ENCODE results near the gene SHE. TPM values are rescaled to one million over a fixed set of nuclear protein-coding genes. Genes with fewer than 3 reads are reported as not detected.

Gene SHE
- total RNA-seq, 1 experiment from 2014 or later = 0.79 TPM

DNA sequence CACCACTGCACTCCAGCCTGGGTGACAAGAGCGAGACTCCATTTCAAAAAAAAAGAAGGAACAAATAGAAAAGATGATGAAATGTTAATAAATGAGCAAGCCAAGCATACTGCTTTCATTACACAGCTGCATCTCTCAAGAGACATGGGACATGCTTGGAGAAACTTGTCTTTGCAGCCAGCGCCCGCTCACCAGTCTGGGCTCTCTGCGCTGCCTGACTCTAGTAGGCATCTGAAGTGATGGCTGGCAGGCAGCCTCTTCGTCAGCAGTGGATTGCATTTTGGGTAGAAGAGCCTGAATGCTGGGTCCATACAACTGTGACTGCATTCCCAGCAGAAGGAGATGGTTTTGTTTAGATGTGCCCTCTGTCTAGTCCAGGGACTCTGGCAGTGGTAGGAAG, 49.1 kb downstream of the SHE start (continued):
- TF ChIP-seq ZNF423 (CRISPR knock-in tag; IDR thresholded peaks at IDR 0.05) (no peak), MAX (CRISPR knock-in tag; IDR thresholded peaks at IDR 0.05) (no peak), USF2 (CRISPR knock-in tag; IDR thresholded peaks at IDR 0.05) (no peak), ZNF219 (CRISPR knock-in tag; IDR thresholded peaks at IDR 0.05; ENCODE audit: borderline replicate concordance) (no peak), MXD4 (CRISPR knock-in tag; IDR thresholded peaks at IDR 0.05; ENCODE audit: borderline replicate concordance) (no peak), RORB (CRISPR knock-in tag; IDR thresholded peaks at IDR 0.05) (no peak), PRRX2 (CRISPR knock-in tag; IDR thresholded peaks at IDR 0.05) (no peak), ZNF396 (CRISPR knock-in tag; IDR thresholded peaks at IDR 0.05; ENCODE audit: borderline replicate concordance) (no peak)
- TF ChIP-seq, protein P1, sequence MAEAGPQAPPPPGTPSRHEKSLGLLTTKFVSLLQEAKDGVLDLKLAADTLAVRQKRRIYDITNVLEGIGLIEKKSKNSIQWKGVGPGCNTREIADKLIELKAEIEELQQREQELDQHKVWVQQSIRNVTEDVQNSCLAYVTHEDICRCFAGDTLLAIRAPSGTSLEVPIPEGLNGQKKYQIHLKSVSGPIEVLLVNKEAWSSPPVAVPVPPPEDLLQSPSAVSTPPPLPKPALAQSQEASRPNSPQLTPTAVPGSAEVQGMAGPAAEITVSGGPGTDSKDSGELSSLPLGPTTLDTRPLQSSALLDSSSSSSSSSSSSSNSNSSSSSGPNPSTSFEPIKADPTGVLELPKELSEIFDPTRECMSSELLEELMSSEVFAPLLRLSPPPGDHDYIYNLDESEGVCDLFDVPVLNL (CRISPR knock-in tag; IDR thresholded peaks at IDR 0.05; ENCODE audit: borderline replicate concordance, low read depth) = no peak
- TF ChIP-seq, protein P2, sequence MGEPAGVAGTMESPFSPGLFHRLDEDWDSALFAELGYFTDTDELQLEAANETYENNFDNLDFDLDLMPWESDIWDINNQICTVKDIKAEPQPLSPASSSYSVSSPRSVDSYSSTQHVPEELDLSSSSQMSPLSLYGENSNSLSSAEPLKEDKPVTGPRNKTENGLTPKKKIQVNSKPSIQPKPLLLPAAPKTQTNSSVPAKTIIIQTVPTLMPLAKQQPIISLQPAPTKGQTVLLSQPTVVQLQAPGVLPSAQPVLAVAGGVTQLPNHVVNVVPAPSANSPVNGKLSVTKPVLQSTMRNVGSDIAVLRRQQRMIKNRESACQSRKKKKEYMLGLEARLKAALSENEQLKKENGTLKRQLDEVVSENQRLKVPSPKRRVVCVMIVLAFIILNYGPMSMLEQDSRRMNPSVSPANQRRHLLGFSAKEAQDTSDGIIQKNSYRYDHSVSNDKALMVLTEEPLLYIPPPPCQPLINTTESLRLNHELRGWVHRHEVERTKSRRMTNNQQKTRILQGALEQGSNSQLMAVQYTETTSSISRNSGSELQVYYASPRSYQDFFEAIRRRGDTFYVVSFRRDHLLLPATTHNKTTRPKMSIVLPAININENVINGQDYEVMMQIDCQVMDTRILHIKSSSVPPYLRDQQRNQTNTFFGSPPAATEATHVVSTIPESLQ (CRISPR knock-in tag; IDR thresholded peaks at IDR 0.05) = no peak

DNA sequence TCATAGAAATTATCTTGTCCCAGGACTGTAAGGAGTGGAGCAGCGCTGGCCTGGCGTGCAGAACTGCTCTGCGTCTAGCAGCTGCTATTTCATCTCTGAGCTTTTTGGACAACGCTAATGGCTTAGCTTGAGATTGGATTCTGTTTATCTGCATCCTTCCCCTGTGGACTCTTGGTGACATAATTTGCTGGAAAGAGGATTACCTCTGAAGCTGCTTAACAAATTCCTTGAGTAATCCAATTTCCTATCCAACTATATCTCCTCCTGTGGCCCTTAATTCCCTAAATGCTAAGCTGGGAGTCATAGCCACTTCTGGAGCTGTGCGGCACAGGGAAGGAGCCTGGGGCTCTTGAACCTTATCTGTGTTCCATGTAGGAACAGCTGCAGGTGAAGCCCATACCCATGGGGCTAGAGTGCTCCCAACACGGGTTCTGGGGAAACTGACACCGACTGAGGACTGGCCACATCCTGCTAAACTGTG, 53.8 kb downstream of the SHE start:
- Mint-ChIP-seq H3K27me3 (ENCODE audit: low read depth) (no peaks in the 10 kb centered on the region), H3K4me3 (no peak overlapping the region), H3K36me3 (no peaks in the 10 kb centered on the region), H3K9me3 (no peaks in the 10 kb centered on the region), H3K4me1 (no peaks in the 10 kb centered on the region), H3K27ac (no peak overlapping the region)
- ATAC-seq (no peak), DNase-seq (ENCODE audit: low spot score) (no peak)
- ChIA-PET POLR2A (interaction anchor here (0.7 kb wide), 1 partner anchor 239 kb away, joined by 4 read pairs; no protein-coding TSS in a partner anchor), CTCF (interaction anchor here (1.4 kb wide), 1 partner anchor 98 kb away, joined by 4 read pairs; no protein-coding TSS in a partner anchor)
- TF ChIP-seq NR2C2 (CRISPR knock-in tag; IDR thresholded peaks at IDR 0.05) (no peak), ZNF138 (CRISPR knock-in tag; conservative IDR thresholded peaks at IDR 0.05) (no peak), IRF1 (CRISPR knock-in tag; IDR thresholded peaks at IDR 0.05) (no peak), NR1H2 (CRISPR knock-in tag; IDR thresholded peaks at IDR 0.05) (no peak), ZNF317 (CRISPR knock-in tag; IDR thresholded peaks at IDR 0.05; ENCODE audit: borderline replicate concordance, low read depth) (no peak)
- TF ChIP-seq, protein P3, sequence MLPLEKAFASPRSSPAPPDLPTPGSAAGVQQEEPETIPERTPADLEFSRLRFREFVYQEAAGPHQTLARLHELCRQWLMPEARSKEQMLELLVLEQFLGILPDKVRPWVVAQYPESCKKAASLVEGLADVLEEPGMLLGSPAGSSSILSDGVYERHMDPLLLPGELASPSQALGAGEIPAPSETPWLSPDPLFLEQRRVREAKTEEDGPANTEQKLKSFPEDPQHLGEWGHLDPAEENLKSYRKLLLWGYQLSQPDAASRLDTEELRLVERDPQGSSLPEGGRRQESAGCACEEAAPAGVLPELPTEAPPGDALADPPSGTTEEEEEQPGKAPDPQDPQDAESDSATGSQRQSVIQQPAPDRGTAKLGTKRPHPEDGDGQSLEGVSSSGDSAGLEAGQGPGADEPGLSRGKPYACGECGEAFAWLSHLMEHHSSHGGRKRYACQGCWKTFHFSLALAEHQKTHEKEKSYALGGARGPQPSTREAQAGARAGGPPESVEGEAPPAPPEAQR (CRISPR knock-in tag; IDR thresholded peaks at IDR 0.05) = no peak

- Mint-ChIP-seq H3K27me3 (ENCODE audit: low read depth) (no peaks in the 10 kb centered on the region), H3K36me3 (no peaks in the 10 kb centered on the region), H3K9me3 (no peaks in the 10 kb centered on the region), H3K4me3 (no peak overlapping the region), H3K4me1 (peaks cover 4% of the 10 kb centered on the region), H3K27ac (no peak overlapping the region)
- POLR2A ChIA-PET = no interaction called here
- CTCF ChIA-PET = no interaction called here
- ATAC-seq (no peak), DNase-seq (ENCODE audit: low spot score) (no peak)
- no peak for TF ChIP-seq USF1 (CRISPR knock-in tag; IDR thresholded peaks at IDR 0.05)
- TF ChIP-seq, protein P4, sequence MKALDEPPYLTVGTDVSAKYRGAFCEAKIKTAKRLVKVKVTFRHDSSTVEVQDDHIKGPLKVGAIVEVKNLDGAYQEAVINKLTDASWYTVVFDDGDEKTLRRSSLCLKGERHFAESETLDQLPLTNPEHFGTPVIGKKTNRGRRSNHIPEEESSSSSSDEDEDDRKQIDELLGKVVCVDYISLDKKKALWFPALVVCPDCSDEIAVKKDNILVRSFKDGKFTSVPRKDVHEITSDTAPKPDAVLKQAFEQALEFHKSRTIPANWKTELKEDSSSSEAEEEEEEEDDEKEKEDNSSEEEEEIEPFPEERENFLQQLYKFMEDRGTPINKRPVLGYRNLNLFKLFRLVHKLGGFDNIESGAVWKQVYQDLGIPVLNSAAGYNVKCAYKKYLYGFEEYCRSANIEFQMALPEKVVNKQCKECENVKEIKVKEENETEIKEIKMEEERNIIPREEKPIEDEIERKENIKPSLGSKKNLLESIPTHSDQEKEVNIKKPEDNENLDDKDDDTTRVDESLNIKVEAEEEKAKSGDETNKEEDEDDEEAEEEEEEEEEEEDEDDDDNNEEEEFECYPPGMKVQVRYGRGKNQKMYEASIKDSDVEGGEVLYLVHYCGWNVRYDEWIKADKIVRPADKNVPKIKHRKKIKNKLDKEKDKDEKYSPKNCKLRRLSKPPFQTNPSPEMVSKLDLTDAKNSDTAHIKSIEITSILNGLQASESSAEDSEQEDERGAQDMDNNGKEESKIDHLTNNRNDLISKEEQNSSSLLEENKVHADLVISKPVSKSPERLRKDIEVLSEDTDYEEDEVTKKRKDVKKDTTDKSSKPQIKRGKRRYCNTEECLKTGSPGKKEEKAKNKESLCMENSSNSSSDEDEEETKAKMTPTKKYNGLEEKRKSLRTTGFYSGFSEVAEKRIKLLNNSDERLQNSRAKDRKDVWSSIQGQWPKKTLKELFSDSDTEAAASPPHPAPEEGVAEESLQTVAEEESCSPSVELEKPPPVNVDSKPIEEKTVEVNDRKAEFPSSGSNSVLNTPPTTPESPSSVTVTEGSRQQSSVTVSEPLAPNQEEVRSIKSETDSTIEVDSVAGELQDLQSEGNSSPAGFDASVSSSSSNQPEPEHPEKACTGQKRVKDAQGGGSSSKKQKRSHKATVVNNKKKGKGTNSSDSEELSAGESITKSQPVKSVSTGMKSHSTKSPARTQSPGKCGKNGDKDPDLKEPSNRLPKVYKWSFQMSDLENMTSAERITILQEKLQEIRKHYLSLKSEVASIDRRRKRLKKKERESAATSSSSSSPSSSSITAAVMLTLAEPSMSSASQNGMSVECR (CRISPR knock-in tag; IDR thresholded peaks at IDR 0.05; ENCODE audit: borderline replicate concordance) = no peak
- no peak for TF ChIP-seq IRF2 (CRISPR knock-in tag; IDR thresholded peaks at IDR 0.05; ENCODE audit: borderline replicate concordance, low read depth)
- no peak for TF ChIP-seq NR2C2 (CRISPR knock-in tag; IDR thresholded peaks at IDR 0.05)
- TF ChIP-seq, protein P5, sequence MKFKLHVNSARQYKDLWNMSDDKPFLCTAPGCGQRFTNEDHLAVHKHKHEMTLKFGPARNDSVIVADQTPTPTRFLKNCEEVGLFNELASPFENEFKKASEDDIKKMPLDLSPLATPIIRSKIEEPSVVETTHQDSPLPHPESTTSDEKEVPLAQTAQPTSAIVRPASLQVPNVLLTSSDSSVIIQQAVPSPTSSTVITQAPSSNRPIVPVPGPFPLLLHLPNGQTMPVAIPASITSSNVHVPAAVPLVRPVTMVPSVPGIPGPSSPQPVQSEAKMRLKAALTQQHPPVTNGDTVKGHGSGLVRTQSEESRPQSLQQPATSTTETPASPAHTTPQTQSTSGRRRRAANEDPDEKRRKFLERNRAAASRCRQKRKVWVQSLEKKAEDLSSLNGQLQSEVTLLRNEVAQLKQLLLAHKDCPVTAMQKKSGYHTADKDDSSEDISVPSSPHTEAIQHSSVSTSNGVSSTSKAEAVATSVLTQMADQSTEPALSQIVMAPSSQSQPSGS (CRISPR knock-in tag; IDR thresholded peaks at IDR 0.05; ENCODE audit: borderline replicate concordance, low read depth) = no peak
Observed at GRCh38 chr1:154446789-154447188, 55.4 kb downstream of the SHE start.
